ENCODE measurements around the gene HECTD1.
"Not testable (repeated sequence)": the region's sequence is repeated elsewhere in the genome, so short reads cannot be mapped to it uniquely, and the experiment has no call there.

The HECTD1 gene

DNA sequence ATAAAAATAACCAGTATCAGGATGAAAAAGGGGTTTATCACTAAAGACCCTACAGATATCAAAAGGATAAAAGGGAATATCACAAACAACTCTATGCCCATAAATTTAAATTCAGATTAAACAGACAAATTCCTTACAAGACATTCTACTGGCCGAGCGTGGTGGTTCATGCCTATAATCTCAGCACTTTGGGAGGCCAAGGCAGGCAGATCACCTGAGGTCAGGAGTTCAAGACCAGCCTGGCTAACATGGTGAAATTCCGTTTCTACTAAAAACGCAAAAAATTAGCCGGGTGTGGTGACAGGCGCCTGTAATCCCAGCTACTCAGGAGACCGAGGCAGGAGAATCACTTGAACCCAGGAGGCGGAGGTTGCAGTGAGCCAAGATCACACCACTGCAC is 15.0 kb downstream of the HECTD1 start:
- DNase-seq: not testable (repeated sequence)

DNA sequence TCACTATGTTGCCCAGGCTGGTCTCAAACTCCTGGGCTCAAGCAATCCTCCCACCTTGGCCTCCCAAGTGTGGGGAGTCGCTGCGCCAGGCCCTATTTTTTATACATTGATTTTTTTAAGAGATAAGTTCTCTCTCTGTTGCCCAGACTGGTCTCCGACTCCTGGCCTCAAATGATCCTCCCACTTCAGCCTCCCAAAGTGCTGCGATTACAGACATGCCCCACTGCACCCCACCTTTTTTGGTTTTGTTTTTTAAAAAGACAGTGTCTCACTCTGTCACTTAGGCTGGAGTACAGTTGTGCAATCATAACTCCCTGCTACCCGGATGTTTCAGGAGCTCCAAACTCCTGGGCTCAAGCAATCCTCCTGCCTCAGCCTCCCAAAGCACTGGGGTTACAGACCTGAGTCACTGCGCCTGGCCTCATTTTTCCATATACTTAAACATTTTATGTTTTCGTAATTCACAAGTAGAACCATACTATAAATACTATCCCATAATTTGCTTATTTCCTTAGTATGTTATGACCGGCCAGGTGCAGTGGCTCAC is 16.8 kb downstream of the HECTD1 start:
- no peak for DNase-seq

GRCh38 chr14:31190219-31190603 is 17.4 kb downstream of the HECTD1 start:
- no peak for DNase-seq

GRCh38 chr14:31189346-31190218 is 18.0 kb downstream of the HECTD1 start:
- DNase-seq: no peak

DNA sequence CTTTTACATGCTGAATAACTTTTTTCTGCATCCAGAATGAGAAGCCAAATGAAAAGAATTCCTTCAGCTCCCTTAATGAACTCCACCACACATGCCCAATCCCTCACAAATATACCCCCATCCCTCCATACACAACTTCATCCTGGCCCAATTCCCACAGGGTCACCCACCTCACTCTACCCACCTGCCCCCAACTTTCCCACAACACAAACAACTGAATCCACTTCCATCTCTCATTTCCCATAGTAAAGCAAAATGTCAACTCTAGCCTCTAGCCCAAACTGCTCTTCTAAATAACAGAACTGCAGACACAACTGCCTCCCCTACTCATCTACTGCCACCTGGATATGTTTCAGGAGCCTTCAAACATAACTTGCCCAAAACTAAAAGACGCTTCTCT is 18.8 kb downstream of the HECTD1 start:
- DNase-seq: no peak

- DNase-seq: not testable (repeated sequence)
Observed at GRCh38 chr14:31182016-31182415, 25.6 kb downstream of the HECTD1 start.

DNA sequence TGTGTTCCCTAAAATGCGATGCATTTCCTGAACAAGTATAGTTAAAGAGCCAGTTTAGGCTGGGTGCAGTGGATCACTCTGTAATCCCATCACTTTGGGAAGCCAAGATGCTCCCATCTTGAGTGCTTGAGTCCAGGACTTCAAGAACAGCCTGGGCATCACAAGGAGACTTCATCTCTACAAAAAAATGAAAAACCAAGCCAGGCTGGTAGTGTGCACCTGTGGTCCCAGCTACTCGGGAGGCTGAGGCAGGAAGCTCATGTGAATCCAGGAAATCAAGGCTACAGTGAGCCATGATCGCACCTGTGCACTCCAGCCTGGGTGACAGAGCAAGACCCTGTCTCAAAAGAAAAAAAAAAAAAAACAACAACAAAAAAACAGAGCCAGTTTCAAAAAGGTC is 26.3 kb downstream of the HECTD1 start:
- no peak for DNase-seq

DNA sequence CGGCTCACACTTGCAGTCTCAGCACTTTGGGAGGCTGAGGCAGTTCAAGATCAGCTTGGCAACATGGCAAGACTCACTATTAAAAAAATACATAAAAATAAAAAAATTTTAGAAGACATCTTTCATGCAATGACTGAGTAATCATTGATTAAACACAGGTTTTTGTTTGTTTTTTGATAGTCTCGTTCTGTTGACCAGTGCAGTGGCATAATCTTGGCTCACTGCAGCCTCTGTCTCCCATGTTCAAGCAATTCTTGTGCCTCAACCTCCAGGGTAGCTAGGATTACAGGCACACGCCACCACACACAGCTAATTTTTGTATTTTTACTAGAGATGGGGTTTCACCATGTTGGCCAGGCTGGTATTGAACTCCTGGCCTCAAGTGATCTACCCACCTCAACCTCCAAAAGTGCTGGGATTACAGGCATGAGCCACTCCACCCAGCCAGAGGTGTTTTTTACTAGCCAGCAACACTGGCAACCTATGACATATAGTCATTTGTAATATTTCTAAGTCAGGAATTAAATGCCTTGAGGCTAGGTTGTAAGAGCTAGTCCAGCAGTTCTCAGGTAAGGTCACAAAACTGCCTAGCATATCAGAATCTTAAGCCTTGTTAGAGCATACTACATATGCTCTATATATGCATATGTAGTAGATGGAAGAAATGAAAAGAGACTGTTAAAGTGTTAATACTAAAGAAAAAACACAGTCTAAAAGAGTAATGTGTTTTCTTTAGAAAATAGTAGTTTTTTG is 27.1 kb downstream of the HECTD1 start:
- no peak for DNase-seq

GRCh38 chr14:31174433-31174832 is 33.2 kb downstream of the HECTD1 start:
- no peak for DNase-seq

- DNase-seq: no peak
Observed at GRCh38 chr14:31173120-31173837, 34.3 kb downstream of the HECTD1 start.

DNA sequence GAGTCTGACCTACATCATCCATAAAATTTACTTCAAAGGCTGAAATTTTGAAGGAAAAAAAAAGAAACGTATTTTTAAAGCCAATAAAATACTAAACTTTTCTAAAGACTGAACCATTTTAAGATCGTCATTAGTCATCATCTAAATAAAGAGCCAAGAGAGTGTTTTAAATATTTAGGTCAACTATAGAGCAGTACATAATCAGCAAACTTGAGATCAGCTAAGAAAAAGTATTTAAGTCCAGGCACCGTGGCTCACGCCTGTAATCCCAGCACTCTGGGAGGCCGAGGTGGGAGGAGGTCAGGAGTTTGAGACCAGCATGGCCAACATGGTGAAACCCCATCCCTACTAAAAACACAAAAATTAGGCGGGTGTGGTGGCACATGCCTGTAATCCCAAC is 35.5 kb downstream of the HECTD1 start:
- no peak for DNase-seq

DNA sequence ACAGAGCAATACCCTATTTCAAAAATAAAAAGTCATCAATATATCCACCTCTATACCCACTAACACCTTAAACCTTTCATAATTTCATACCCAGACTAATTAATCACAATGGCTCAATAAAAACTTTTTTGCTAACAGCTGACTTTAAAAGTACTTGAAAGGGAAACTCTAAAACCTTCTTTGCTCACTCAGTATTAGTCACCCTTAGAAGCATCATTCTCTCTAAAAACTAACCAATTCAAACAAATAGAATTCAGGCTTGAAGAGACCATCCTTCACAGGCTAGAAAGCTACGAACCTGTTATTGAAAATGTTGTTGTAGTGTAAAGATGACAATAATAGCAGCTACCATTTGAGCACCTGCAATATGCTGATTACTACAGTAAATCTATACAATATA is 37.2 kb downstream of the HECTD1 start:
- DNase-seq: no peak

- DNase-seq: no peak
Observed at GRCh38 chr14:31169877-31170276, 37.7 kb downstream of the HECTD1 start.

DNA sequence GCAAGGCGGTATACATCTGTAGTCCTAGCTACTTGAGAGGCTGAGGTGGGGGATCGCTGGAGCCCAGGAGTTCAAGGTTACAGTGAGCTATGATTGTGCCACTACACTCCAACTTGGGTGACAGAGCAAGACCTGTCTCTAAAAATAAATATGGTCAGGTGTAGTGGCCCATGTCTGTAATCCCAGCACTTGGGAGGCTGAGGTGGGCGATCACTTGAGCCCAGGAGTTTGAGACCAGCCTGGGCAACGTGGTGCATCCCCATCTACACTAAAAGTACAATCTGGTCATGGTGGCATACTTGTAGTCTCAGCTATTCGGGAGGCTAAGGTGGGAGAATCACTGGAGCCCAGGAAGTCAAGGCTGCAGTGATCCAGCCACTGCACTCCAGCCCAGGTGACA is 40.6 kb downstream of the HECTD1 start:
- no peak for DNase-seq

GRCh38 chr14:31166271-31166561 is 41.4 kb downstream of the HECTD1 start:
- DNase-seq: no peak

DNA sequence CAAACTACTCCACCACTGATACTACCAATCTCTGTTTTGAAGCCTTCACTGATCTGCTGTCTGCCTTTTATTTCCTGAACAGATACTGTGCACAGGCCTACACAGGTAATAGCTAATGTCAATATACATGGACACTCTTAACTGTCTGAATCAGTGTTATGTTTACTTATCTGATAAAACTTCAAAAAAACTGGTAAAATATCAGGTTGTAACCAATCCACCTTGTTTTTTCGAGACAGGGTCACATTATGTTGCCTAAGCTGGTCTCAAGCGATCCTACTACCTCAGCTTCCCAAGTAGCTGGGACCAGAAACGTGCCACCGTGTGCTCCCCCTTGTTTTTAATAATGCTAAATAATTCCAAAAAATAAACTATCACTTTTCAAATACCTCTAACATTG is 43.5 kb downstream of the HECTD1 start:
- DNase-seq: no peak

- no peak for DNase-seq
Observed at GRCh38 chr14:31162910-31163649, 44.5 kb downstream of the HECTD1 start.

DNA sequence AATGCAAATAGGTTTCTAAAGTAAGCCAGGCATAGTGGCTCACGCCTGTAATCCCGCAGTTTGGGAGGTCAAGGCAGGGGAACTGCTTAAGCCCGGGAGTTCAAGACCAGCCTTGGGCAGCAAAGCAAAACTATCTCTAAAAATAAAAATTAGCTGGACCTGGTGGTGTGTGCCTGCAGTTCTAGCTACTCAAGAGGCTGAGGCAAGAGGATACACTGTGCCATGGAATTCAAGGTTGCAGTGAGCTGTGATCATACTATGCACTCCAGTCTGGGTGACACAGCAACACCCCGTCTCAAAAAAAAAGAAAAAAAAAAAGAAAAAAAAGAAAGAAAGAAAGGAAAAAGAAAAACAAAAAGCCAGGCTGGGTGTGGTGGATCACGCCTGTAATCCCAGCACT is 46.3 kb downstream of the HECTD1 start:
- no peak for DNase-seq

GRCh38 chr14:31159682-31160296 is 47.8 kb downstream of the HECTD1 start:
- DNase-seq: no peak

DNA sequence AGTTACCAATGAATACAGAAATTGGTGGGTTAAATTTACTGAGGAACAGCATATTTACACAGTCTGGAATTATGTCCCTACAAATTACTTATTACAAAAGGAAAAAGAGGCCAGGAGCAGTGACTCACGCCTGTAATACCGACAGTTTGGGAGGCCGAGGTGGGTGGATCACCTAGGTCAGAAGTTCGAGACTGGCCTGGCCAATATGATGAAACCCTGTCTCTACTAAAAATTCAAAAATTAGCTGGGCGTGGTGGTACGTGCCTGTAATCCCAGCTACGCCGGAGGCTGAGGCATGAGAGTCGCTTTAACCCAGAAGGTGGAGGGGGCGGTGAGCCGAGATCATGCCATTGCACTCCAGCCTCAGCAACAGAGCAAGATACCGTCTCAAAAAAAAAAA is 52.6 kb downstream of the HECTD1 start:
- DNase-seq: no peak

DNA sequence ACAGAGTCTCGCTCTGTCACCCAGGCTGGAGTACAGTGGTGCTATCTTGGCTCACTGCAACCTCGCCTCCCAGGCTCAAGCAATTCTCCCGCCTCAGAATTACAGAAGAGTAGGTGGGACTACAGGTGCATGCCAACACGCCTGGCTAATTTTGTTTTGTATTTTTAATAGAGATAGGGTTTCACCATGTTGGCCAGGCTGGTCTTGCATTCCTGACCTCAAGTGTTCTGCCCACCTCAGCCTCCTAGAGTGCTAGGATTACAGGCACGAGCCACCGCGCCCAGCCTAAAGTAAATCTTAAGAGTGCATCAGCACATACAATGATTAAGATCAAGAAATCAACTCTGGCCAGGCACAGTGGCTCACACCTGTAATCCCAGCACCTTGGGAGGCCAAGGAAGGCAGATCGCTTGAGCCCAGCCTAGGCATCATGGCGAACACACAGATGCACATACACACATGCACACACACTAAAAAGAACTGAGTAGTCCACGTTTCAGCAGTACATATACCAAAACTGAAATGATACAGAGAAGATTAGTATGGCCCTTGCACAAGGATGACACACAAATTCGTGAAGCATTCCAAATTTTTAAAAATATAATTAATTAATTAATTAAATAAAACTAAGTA is 65.0 kb downstream of the HECTD1 start:
- DNase-seq: no peak

- no peak for DNase-seq
Observed at GRCh38 chr14:31139301-31139847, 68.2 kb downstream of the HECTD1 start.
